Keratinocyte (primary cell): ENCODE data around the gene HRH3. TPM values are rescaled to one million over a fixed set of nuclear protein-coding genes. Genes with fewer than 3 reads are reported as not detected.

Source experiments
- DNase-seq: peaks from one replicate; pipeline ENCODE4 v3.0.0-alpha.2; 2011; ENCODE audit warnings: low read depth, missing footprints, low spot score
- FAIRE-seq: peaks from 2 replicates; lab custom pipeline; 2011; peaks lifted over from hg19 to GRCh38; lab: Jason Lieb, UNC
- H2AFZ ChIP-seq: 2 replicates; pipeline ENCODE4 v1.6.0; 2012; ENCODE audit warnings: low read length, control low read depth, inconsistent platforms; ENCODE audit not compliant: control insufficient read depth
- H3K27ac ChIP-seq: 2 replicates; pipeline ENCODE4 v1.5.1; 2011; ENCODE audit warnings: low read length; ENCODE audit not compliant: control insufficient read depth, insufficient read depth
- H3K27me3 ChIP-seq: 3 replicates; pipeline ENCODE4 v1.6.0; 2011; ENCODE audit warnings: low read length; ENCODE audit not compliant: control insufficient read depth, insufficient read depth; ENCODE audit errors: extremely low read depth
- H3K36me3 ChIP-seq, 2 experiments: 2 replicates in 1 of 2; 3 replicates in 1 of 2; pipeline ENCODE4 v1.5.1; 2011; ENCODE audit warnings: low read length in 2 of 2, mild to moderate bottlenecking in 1 of 2; ENCODE audit not compliant: control insufficient read depth in 2 of 2, insufficient read depth in 2 of 2; ENCODE audit errors: extremely low read depth in 1 of 2
- H3K4me1 ChIP-seq: 3 replicates; pipeline ENCODE4 v1.5.1; 2011; ENCODE audit warnings: low read length; ENCODE audit not compliant: control insufficient read depth, insufficient read depth; ENCODE audit errors: extremely low read depth
- H3K4me2 ChIP-seq: 3 replicates; pipeline ENCODE4 v1.6.0; 2011; ENCODE audit warnings: low read depth, low read length; ENCODE audit not compliant: control insufficient read depth, insufficient read depth; ENCODE audit errors: extremely low read depth
- H3K4me3 ChIP-seq, 3 experiments: fragments of 200-600 bp in 1 of 3; sonication (generic) in 1 of 3; 2 replicates in 2 of 3; 3 replicates in 1 of 3; pipeline ENCODE4 v1.5.1; 2011 to 2016; ENCODE audit warnings: low read length in 3 of 3, mild to moderate bottlenecking in 3 of 3, control low read depth in 2 of 3, inconsistent platforms in 1 of 3, low read depth in 1 of 3, mixed read lengths in 1 of 3, mixed run types in 1 of 3, moderate library complexity in 1 of 3; ENCODE audit not compliant: control insufficient read depth in 2 of 3, insufficient read depth in 2 of 3; ENCODE audit errors: extremely low read depth in 1 of 3
- H3K79me2 ChIP-seq: 2 replicates; pipeline ENCODE4 v1.6.0; 2012; ENCODE audit warnings: low read length; ENCODE audit not compliant: control insufficient read depth, insufficient read depth
- H3K9ac ChIP-seq: 3 replicates; pipeline ENCODE4 v1.6.0; 2011; ENCODE audit warnings: low read length; ENCODE audit not compliant: control insufficient read depth, insufficient read depth; ENCODE audit errors: extremely low read depth
- H3K9me1 ChIP-seq: 3 replicates; pipeline ENCODE4 v1.6.0; 2011; ENCODE audit warnings: low read length; ENCODE audit not compliant: control insufficient read depth, insufficient read depth; ENCODE audit errors: extremely low read depth
- H3K9me3 ChIP-seq: 2 replicates; pipeline ENCODE4 v1.5.1; 2012; ENCODE audit warnings: low read depth, low read length; ENCODE audit not compliant: control insufficient read depth
- H4K20me1 ChIP-seq: 3 replicates; pipeline ENCODE4 v1.6.0; 2011; ENCODE audit warnings: low read length; ENCODE audit not compliant: control insufficient read depth, insufficient read depth; ENCODE audit errors: extremely low read depth
- CTCF ChIP-seq, 3 experiments: IDR thresholded peaks in 1 of 3; conservative IDR thresholded peaks in 1 of 3; optimal IDR thresholded peaks in 1 of 3; 2 replicates in 2 of 3; 3 replicates in 1 of 3; pipeline versions ENCODE3 to v1.5.1; 2011; ENCODE audit warnings: low read length in 3 of 3, mild to moderate bottlenecking in 3 of 3, moderate library complexity in 2 of 3, control low read depth in 1 of 3, inconsistent platforms in 1 of 3; ENCODE audit not compliant: insufficient read depth in 2 of 3; ENCODE audit errors: extremely low read depth in 1 of 3
- EZH2 ChIP-seq: IDR thresholded peaks from one replicate; pipeline ENCODE4 v1.6.1; 2012; ENCODE audit warnings: inconsistent platforms, mild to moderate bottlenecking, low read length, moderate library complexity
- dilution Hi-C: fragments of 300-500 bp; cut with MboI; formaldehyde crosslinking; loops from one replicate; pipeline ENCODE4 v1.7.0; 2020; ENCODE audit warnings: low sequenced_read_pairs; ENCODE audit not compliant: extremely low pct_ligation_motif_present
- polyA plus RNA-seq, 5 experiments: library from polyadenylated mRNA; depleted of rRNA in 3 of 5; stranded (reverse) in 3 of 5; stranded (forward) in 1 of 5; unstranded in 1 of 5; fragments of >200 nt; gene quantifications; 1 replicate in 1 of 5; 2 replicates in 3 of 5; 3 replicates in 1 of 5; pipeline versions ENCODE4 v1.2.1 to v1.2.3, GENCODE V29; 2011 to 2012; ENCODE audit warnings: missing spikeins in 2 of 5, low read depth in 1 of 5, low replicate concordance in 1 of 5

Gene HRH3
- polyA plus RNA-seq, 1 donor (not counting 4 experiments of a cell fraction or from before 2014, with no cell fraction given) = not detected

- H3K9me3 ChIP-seq = peaks cover 4% of the 10 kb centered on the region
- DNase-seq = no peak
- H4K20me1 ChIP-seq = peaks cover 5% of the 10 kb centered on the region
- H3K27ac ChIP-seq = no peak overlapping the region
- H3K27me3 ChIP-seq = peaks cover 79% of the 10 kb centered on the region
- FAIRE-seq = no peak
- H3K79me2 ChIP-seq = no peaks in the 10 kb centered on the region
- no peak overlapping the region for H3K4me3 ChIP-seq
- TF ChIP-seq EZH2 = no peak
- TF ChIP-seq CTCF (optimal IDR thresholded peaks at IDR 0.05 in 1 of 3, IDR thresholded peaks at IDR 0.05 in 1 of 3, conservative IDR thresholded peaks at IDR 0.05 in 1 of 3; ENCODE audit: extremely low read depth in 1 of 3, insufficient read depth in 2 of 3, low read length in 3 of 3) = no peak
- H3K9me1 ChIP-seq = no peaks in the 10 kb centered on the region
- H3K36me3 ChIP-seq = no peaks in the 10 kb centered on the region
- no peak overlapping the region for H3K9ac ChIP-seq
- no peaks in the 10 kb centered on the region for H3K4me1 ChIP-seq
- dilution Hi-C loops = no loop called here
- no peak overlapping the region for H2AFZ ChIP-seq
- no peak overlapping the region for H3K4me2 ChIP-seq
Observed at GRCh38 chr20:62228982-62229545, 9.0 kb upstream of the HRH3 start.

GRCh38 chr20:62227977-62228958 is 8.2 kb upstream of the HRH3 start:
- Histone ChIP-seq H3K4me1 (no peaks in the 10 kb centered on the region), H3K4me3 (no peak overlapping the region), H3K4me2 (no peak overlapping the region), H3K27ac (no peak overlapping the region), H2AFZ (no peak overlapping the region), H3K36me3 (no peaks in the 10 kb centered on the region), H3K9me3 (no peaks in the 10 kb centered on the region), H3K27me3 (peaks cover 77% of the 10 kb centered on the region), H3K79me2 (no peaks in the 10 kb centered on the region), H4K20me1 (peaks cover 5% of the 10 kb centered on the region), H3K9ac (no peak overlapping the region), H3K9me1 (no peaks in the 10 kb centered on the region)
- dilution Hi-C loops = no loop called here
- TF ChIP-seq CTCF (optimal IDR thresholded peaks at IDR 0.05 in 1 of 3, IDR thresholded peaks at IDR 0.05 in 1 of 3, conservative IDR thresholded peaks at IDR 0.05 in 1 of 3; ENCODE audit: extremely low read depth in 1 of 3, insufficient read depth in 2 of 3, low read length in 3 of 3) (no peak), EZH2 (peak; percentile 34)
- peak; percentile 44 for DNase-seq
- FAIRE-seq = no peak
